Suprapubic skin (tissue), 4 donors: ENCODE measurements around the gene ARFGEF3.

ENCODE experiments used
- CTCF ChIP-seq, 2 donors: fragments of 200-600 bp in 1 of 2; fragments of 450-650 bp in 1 of 2; sonication (generic) in 1 of 2; IDR thresholded peaks; one replicate each; pipeline ENCODE4 v1.5.1; 2016 to 2019; ENCODE audit warnings: antibody characterized with exemption in 2 of 2, mild to moderate bottlenecking in 1 of 2, moderate library complexity in 1 of 2
- POLR2A ChIP-seq, 2 donors: fragments of 450-650 bp; IDR thresholded peaks; one replicate each; pipeline ENCODE4 v1.6.1; 2017; ENCODE audit warnings: antibody characterized with exemption in 2 of 2, mild to moderate bottlenecking in 2 of 2, moderate library complexity in 2 of 2
- POLR2AphosphoS5 ChIP-seq, 3 donors: sonication (generic); formaldehyde crosslinking; IDR thresholded peaks; one replicate each; pipeline ENCODE4 v1.6.1; 2017; ENCODE audit warnings: antibody characterized with exemption in 3 of 3

- TF ChIP-seq CTCF (IDR thresholded peaks at IDR 0.05) = no peak
- no peak for TF ChIP-seq POLR2AphosphoS5 (IDR thresholded peaks at IDR 0.05)
- no peak for TF ChIP-seq POLR2A (IDR thresholded peaks at IDR 0.05)
Measured at GRCh38 chr6:138347864-138348263, 186.1 kb downstream of the ARFGEF3 start.
